Omental fat pad (tissue), 4 donors: ENCODE data around the gene FNDC1. TPM values are rescaled to one million over a fixed set of nuclear protein-coding genes. Genes with fewer than 3 reads are reported as not detected.

Source experiments
- ATAC-seq: fragments of 150-250 bp; one replicate; pipeline ENCODE4 v1.9.1; 2016; ENCODE audit warnings: mild to moderate bottlenecking, moderate library complexity; ENCODE audit not compliant: low FRiP score
- DNase-seq: peaks from one replicate; pipeline ENCODE4 v3.0.0-alpha.2; 2019; ENCODE audit warnings: low spot score
- total RNA-seq, 4 donors: library from RNA; depleted of rRNA; stranded (reverse); fragments of >200 nt; gene quantifications; one replicate each; pipeline ENCODE4 v1.1.0, GENCODE V29; 2016
- TF ChIP-seq, protein P1 (sequence below), 3 donors: fragments of 450-650 bp; IDR thresholded peaks; one replicate each; pipeline ENCODE4 v1.5.1; 2016 to 2017; ENCODE audit warnings: antibody characterized with exemption in 3 of 3, mild to moderate bottlenecking in 3 of 3, moderate library complexity in 2 of 3

FNDC1 gene
- total RNA-seq, 4 donors from 2014 or later: 0.12 to 0.47 (median 0.28) TPM; not detected in 1

DNA sequence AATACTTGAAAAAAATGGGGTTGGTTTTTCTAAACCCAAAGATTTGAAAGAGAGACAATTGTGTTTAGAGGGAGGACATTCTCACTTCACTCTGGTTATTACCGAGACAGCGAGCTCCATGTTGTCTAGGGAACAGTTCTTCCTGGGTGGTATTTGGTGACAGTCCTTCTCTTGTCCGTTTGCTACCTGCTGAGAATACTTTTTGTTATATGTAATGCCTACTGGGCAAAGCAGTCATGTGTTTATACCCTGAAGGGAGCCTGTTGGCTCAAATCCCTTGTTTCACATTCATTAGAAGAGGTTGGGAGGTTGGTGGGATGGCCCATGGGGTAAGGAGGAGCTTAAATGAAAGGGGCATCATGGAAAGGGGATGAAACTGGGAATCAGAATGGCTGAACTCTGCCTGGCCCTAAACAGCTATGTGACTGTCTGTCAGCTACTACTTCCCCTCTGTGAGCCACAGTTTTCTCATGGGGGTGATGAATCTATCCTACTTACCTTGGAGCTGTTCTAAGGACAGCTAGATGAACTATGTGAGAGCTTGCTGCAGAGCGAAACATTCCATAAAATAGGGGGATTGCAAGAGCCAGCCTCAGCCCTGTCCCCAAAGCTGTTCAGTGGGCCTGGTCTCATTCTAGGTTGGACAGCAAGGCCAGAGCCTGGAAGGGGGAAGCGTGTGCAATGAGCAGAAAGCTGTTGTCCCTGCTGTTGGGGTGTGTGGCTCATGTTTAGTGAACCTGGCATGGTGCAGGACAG, 43.5 kb downstream of the FNDC1 start:
- ATAC-seq: no peak
- TF ChIP-seq, protein P1, sequence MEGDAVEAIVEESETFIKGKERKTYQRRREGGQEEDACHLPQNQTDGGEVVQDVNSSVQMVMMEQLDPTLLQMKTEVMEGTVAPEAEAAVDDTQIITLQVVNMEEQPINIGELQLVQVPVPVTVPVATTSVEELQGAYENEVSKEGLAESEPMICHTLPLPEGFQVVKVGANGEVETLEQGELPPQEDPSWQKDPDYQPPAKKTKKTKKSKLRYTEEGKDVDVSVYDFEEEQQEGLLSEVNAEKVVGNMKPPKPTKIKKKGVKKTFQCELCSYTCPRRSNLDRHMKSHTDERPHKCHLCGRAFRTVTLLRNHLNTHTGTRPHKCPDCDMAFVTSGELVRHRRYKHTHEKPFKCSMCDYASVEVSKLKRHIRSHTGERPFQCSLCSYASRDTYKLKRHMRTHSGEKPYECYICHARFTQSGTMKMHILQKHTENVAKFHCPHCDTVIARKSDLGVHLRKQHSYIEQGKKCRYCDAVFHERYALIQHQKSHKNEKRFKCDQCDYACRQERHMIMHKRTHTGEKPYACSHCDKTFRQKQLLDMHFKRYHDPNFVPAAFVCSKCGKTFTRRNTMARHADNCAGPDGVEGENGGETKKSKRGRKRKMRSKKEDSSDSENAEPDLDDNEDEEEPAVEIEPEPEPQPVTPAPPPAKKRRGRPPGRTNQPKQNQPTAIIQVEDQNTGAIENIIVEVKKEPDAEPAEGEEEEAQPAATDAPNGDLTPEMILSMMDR (IDR thresholded peaks at IDR 0.05): no peak

DNA sequence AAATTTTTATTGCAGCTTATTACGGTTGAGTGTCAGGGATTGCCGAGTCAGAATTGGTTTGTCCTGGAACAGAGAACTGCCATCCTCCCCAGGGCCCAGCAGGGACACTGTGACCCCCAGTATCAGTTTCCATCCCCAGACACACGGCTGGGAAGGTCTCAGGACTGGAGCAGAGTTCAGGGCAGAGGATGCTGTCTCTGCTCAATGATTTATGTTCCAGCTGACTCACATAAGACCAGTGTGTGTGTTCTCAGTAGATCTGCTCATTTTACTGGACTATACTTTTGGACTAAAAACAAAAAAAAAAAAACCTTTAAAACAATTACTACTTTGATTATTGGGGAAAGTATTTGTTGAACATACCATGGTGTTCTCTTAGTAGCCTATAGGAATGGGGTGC, 44.2 kb downstream of the FNDC1 start:
- TF ChIP-seq, protein P1 (IDR thresholded peaks at IDR 0.05): no peak
- DNase-seq (no peak), ATAC-seq (no peak)

More for the DNA sequence above, 43.5 kb downstream of the FNDC1 start:
- no peak for DNase-seq

DNA sequence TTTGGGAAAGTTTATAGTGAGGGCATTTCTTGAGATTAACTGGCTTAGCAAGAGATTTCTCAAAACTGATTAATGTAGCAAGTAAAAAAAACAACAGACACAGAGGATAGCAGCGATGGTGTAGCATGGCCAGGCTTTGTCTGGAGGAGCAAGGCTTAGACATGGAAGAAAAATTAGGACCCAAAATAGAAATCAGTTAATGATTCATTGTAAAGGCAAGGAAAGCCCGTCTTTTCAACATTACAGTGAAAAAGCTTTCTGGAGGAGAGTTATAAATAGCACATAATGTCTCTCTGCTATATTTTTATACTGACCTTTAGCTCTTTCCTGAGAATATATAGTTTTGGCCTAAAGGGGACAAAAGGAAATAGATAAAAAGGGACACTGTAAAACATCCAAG, 45.1 kb downstream of the FNDC1 start:
- ATAC-seq (no peak), DNase-seq (no peak)
- TF ChIP-seq, protein P1 (IDR thresholded peaks at IDR 0.05): no peak

GRCh38 chr6:159217595-159218275, 48.5 kb downstream of the FNDC1 start:
- ATAC-seq (peak; percentile 21), DNase-seq (no peak)
- TF ChIP-seq, protein P1 (IDR thresholded peaks at IDR 0.05): no peak

DNA sequence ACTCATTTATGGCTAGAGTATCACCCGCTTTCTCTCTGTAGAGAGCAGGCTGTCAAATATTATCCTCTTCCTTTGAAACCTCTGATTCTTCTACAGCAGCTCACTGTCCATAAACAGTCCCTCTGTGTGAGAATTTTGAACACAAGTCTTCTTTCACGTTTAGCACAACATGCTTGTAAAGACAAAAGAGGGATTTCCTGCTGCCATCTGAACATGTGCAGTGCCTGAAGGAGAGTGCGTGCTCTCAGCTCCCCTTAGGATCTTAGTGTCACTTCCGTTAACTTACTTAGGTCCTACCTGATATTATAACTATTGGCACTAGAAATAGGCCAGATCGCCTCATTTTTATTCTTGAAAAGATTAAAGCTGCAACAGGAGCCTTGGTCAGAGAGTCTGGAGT, 50.9 kb downstream of the FNDC1 start:
- TF ChIP-seq, protein P1 (IDR thresholded peaks at IDR 0.05): no peak
- no peak for DNase-seq
- ATAC-seq: no peak

DNA sequence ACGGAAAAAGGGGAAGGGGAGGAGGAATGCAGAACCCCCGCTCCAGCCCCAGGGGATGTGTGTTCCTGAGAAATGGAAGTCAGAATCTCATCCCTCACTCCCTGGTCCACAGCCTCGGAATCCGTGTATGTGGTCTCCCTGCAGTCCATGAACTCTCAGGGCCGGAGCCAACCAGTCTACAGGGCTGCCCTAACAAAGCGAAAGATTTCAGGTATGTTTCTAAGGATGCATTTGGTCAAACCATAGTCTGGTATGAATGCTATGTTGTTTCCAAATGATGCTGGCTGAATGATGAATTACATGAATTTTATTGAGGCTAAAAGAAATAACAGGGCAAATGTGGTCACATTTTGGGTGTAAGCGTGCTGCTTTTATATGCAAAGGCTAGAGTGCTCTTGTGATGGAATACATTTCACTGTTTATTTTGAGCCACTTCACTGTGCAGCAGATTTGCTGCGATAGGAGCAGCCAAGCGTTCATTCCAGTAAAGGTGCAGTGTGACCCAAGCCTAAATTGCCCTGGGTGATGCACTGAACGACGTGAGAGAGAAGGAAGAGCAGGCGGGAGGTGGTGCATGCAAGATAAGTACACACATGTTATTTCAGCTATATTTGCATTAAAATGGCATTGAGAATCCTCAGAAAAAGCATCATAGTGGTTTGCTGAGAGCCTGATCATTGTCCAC, 52.4 kb downstream of the FNDC1 start:
- TF ChIP-seq, protein P1 (IDR thresholded peaks at IDR 0.05): no peak
- DNase-seq (no peak), ATAC-seq (no peak)
